Rectal smooth muscle tissue (tissue), 1 donor: ENCODE results near the gene NAALADL2.
"Not testable (repeated sequence)": the region's sequence is repeated elsewhere in the genome, so short reads cannot be mapped to it uniquely, and the experiment has no call there.

Experiments used
- H3K27ac ChIP-seq: one replicate; pipeline ENCODE4 v1.7.0; 2013; ENCODE audit warnings: low read depth, low read length, inconsistent platforms
- H3K27me3 ChIP-seq: one replicate; pipeline ENCODE4 v1.7.0; 2013; ENCODE audit warnings: low read length; ENCODE audit not compliant: control insufficient read depth, insufficient read depth
- H3K36me3 ChIP-seq: one replicate; pipeline ENCODE4 v1.7.0; 2013; ENCODE audit warnings: low read length; ENCODE audit not compliant: control insufficient read depth, insufficient read depth
- H3K4me1 ChIP-seq: one replicate; pipeline ENCODE4 v1.7.0; 2013; ENCODE audit warnings: low read length; ENCODE audit not compliant: control insufficient read depth, insufficient read depth
- H3K4me3 ChIP-seq: one replicate; pipeline ENCODE4 v1.7.0; 2013; ENCODE audit warnings: low read length
- H3K9ac ChIP-seq: one replicate; pipeline ENCODE4 v1.7.0; 2013; ENCODE audit warnings: low read length

Gene NAALADL2

DNA sequence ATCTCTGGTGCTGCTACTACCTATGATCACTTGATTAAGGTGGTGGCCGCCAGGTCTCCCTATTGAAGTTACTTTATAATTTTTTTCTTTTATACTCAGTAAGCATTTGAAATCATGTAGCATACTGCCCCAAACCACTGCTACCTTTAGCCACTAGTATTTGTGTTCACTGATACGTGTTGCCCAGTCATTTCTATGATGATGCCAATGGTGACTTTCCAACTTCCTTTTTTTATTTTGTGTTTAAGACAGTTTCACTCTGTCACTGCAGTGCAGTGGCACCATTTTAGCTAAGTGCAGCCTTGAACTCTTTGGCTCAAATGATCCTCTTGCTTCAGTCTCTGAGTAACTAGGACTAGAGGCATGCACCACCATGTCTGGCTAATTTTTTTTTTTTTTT, 598.2 kb downstream of the NAALADL2 start:
- H3K4me3 ChIP-seq = no peak overlapping the region
- H3K9ac ChIP-seq = no peak overlapping the region
- no peaks in the 10 kb centered on the region for H3K4me1 ChIP-seq
- H3K27me3 ChIP-seq = no peaks in the 10 kb centered on the region
- H3K36me3 ChIP-seq = no peaks in the 10 kb centered on the region
- H3K27ac ChIP-seq = no peak overlapping the region

DNA sequence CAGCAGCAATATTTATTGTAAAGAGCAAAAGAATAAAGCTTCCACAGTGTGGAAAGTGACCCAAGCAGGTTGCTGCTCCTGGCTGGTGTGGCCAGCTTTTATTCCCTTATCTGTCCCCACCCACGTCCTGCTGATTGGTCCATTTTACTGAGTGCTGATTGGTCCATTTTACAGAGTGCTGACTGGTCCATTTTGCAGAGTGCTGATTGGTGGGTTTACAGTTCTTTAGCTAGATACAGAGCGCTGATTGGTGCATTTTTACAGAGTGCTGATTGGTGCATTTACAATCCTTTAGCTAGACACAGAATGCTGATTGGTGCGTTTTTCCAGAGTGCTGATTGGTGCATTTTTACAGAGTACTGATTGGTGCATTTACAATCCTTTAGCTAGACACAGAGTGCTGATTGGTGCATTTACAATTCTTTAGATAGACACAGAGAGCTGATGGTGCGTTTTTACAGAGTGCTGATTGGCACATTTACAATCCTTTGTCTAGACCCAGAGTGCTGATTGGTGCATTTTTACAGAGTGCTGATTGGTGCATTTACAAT, 601.8 kb downstream of the NAALADL2 start:
- H3K36me3 ChIP-seq, H3K9ac ChIP-seq, H3K27me3 ChIP-seq, H3K27ac ChIP-seq, H3K4me1 ChIP-seq, H3K4me3 ChIP-seq: not testable (repeated sequence)

DNA sequence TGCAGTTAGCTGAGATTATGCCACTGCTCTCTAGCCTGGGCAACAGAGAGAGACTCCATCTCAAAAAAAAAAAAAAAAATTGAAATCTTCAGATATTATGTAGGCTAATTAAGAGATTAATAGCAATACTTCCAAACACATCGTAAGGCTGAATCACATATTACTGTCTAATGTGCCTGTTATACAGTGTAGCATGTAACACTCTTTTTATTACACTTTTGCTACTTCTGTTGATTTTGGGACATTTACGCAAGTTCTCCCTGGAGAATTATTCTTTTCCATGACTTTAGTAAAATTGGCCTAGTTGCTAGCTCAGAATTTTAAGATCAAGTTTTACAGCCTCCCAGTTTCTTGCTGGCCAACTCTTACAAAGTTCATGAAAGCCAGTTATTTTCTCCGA, 605.2 kb downstream of the NAALADL2 start:
- H3K27ac ChIP-seq = no peak overlapping the region
- no peak overlapping the region for H3K4me3 ChIP-seq
- no peaks in the 10 kb centered on the region for H3K27me3 ChIP-seq
- no peaks in the 10 kb centered on the region for H3K4me1 ChIP-seq
- H3K36me3 ChIP-seq = no peaks in the 10 kb centered on the region
- H3K9ac ChIP-seq = no peak overlapping the region

DNA sequence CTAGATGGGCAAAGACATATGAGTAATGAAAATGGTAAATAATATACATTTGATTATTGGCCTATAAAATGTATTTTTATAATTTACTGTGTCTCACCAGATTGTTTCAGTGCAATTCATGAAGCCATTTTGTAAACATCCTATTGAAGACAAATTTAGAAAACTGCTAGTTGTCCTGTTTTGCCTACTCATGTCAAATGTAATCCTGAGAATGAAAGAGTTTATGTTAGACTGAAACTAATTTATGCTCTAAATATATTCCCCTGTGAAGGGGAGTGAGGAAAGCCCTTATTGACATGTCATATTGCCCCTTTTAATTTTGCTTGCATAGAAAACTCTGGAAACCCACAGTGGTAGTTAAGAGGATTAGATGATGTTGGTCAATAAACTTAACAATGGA, 610.0 kb downstream of the NAALADL2 start:
- Histone ChIP-seq H3K36me3 (no peaks in the 10 kb centered on the region), H3K4me3 (no peak overlapping the region), H3K4me1 (no peaks in the 10 kb centered on the region)

DNA sequence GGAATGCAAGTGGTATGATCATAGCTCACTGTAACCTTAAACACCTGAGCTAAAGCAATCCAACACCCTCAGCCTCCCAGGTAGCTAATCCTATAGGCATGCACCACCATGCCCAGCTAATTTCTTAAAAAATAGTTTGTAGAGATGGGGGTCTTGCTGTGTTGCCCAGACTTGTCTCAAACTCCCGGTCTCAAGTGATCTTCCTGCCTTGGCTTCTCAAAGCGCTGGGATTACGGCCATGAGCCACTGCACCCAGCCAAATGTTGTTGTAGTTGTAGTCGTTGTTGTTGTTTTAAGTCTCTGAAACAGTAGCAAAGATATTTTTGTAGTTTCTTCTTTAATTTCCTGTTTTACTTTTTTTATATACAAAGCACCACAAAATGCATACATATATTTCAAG, 616.6 kb downstream of the NAALADL2 start:
- no peak overlapping the region for H3K4me3 ChIP-seq
- no peaks in the 10 kb centered on the region for H3K27me3 ChIP-seq
- H3K36me3 ChIP-seq = no peaks in the 10 kb centered on the region
- H3K27ac ChIP-seq = no peak overlapping the region
- H3K4me1 ChIP-seq = no peaks in the 10 kb centered on the region
- H3K9ac ChIP-seq = no peak overlapping the region

More for the DNA sequence above, 610.0 kb downstream of the NAALADL2 start:
- Histone ChIP-seq H3K27ac (no peak overlapping the region), H3K9ac (no peak overlapping the region), H3K27me3 (no peaks in the 10 kb centered on the region)

DNA sequence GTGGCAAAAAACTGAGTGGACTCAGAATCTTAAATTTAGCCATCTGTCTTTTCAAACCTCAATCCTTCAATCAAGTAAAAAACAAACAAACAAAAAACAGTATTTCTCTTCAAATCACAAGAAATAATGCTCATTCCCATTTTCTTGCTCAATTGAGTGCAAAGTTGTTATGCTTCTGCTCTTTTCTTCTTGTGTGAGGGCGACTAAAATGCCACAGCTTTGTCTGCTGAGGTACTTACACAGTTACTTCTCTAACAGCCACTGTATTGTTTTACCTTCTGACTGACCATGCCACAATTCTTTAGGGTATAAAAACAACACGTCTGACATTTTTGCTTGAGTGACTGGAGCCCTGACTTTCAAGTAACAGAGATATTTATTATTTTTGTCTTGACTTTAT, 617.4 kb downstream of the NAALADL2 start:
- Histone ChIP-seq H3K9ac (no peak overlapping the region), H3K27ac (no peak overlapping the region), H3K36me3 (no peaks in the 10 kb centered on the region), H3K27me3 (no peaks in the 10 kb centered on the region), H3K4me3 (no peak overlapping the region), H3K4me1 (no peaks in the 10 kb centered on the region)

DNA sequence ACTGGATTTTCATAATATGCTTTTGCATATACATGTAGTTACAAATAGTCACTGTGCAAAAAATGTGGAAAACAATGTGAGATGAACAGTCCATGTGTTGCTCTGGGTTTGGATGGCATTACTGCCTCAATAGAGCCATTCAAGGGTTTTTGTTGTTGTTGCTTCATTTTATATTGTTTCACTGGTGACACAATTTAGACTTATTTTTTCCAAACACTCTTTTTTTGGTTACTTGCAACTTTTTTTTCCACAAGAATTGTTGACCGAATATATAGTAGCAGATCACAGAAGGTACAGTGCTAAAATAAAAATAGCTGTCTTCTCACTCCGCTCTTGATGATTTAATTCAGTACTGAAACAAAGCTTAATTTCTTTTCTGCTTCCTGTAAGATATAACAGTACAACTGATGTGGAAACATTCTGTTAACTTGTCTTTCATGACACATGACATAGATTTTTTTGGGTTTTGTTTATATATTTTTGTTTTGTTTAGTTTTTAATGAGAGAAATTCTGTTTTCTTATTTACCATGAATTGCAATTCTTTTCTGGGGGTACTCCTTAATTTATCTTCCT, 618.6 kb downstream of the NAALADL2 start:
- Histone ChIP-seq H3K36me3 (no peaks in the 10 kb centered on the region), H3K27me3 (no peaks in the 10 kb centered on the region), H3K27ac (no peak overlapping the region), H3K4me3 (no peak overlapping the region), H3K9ac (no peak overlapping the region), H3K4me1 (no peaks in the 10 kb centered on the region)

DNA sequence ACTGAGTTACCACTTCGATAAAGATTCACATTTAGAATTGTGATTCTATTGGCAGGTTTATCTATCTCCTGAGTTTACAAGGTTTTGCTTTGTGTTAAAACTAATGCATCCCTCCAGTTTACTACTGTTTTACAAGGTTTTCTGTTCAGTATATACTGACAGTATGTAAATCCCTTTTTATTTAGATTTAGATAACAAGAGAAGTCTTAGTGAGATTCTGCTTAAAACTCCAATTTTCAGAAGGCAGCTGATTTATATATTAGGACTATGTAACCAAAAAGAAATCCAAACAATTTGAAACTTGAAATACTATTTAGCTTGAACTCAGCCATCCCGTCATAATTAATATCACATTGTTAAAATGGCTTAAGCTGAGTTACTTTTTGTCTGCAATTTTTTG, 619.2 kb downstream of the NAALADL2 start:
- Histone ChIP-seq H3K9ac (no peak overlapping the region), H3K4me3 (no peak overlapping the region), H3K27ac (no peak overlapping the region), H3K27me3 (no peaks in the 10 kb centered on the region), H3K36me3 (no peaks in the 10 kb centered on the region), H3K4me1 (no peaks in the 10 kb centered on the region)

DNA sequence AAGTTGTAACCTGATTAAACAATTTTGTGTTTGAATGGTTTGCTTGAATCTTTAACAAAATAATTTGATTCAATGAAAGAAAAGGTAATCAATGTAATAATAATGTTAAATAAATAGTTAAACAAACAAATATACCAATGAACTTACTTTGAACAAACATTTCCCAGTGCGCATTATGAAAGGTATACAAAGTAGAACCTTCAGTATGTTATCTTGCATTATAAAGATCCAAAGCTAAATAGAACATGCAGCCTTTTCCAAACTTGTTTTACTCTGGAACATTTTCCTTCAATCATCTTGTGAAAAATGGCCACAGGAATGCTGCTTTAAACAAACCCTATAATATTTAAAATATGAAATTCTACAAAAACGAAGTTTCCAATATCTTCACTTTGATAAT, 620.0 kb downstream of the NAALADL2 start:
- Histone ChIP-seq H3K27me3 (no peaks in the 10 kb centered on the region), H3K27ac (no peak overlapping the region), H3K9ac (no peak overlapping the region), H3K4me3 (no peak overlapping the region), H3K36me3 (no peaks in the 10 kb centered on the region), H3K4me1 (no peaks in the 10 kb centered on the region)

DNA sequence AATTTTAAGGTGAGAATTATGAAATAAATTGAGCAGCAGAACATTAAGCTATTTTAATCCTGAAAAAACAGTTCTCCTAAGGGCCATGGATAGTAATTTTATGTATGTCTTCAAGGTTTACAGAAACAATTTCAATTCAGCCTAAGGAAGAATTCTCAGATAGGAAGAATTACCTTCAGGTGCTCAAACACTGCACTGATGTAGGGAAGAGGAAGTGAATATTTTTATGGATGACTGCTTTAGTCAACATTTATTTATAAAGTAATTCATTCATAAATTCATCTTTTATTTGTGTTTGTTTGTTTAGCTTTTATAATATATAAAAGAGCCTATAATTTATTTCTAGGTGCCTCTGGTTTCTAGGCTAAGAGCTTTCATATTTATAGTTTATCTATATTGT, 620.7 kb downstream of the NAALADL2 start:
- H3K9ac ChIP-seq = no peak overlapping the region
- H3K4me1 ChIP-seq = no peaks in the 10 kb centered on the region
- H3K27me3 ChIP-seq = no peaks in the 10 kb centered on the region
- H3K36me3 ChIP-seq = no peaks in the 10 kb centered on the region
- H3K4me3 ChIP-seq = no peak overlapping the region
- no peak overlapping the region for H3K27ac ChIP-seq

DNA sequence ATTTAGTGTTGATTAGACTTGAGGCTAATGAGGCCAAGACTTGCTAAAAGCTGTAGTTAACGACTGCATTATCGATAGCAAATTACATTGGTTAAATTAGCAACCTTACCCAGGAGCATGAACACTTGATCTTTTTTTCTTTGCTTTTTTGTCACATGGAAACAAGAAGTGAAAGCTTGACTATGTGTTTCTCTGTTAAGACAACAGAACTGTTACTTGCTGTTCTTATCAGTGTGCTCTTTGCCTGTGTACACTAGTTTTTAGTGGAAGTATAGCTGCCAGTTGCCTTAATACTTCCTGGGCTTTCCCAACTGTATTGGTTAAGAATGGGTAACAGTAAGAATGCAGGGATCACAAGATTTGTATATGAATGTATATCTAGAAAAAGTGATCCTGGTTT, 625.5 kb downstream of the NAALADL2 start:
- H3K9ac ChIP-seq = no peak overlapping the region
- H3K36me3 ChIP-seq = no peaks in the 10 kb centered on the region
- no peak overlapping the region for H3K4me3 ChIP-seq
- no peaks in the 10 kb centered on the region for H3K4me1 ChIP-seq
- H3K27ac ChIP-seq = no peak overlapping the region
- no peaks in the 10 kb centered on the region for H3K27me3 ChIP-seq

DNA sequence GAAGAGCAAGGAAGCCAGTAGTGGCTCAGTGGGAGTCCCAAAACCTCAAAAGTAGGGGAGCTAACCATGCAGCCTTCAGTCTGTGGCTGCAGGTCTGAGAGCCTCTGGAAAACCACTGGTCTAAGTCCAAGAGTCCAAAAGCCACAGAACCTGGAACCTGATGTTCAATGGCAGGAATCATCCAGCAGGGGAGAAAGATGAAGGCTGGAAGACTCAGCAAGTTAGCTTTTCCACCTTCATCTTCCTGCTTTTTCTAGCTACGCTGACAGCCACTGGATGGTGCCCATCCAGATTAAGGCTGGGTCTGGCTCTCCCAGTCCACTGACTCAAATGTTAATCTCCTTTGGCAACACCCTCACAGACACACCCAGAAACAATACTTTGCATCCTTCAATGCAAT, 626.3 kb downstream of the NAALADL2 start:
- Histone ChIP-seq H3K4me1 (no peaks in the 10 kb centered on the region), H3K9ac (no peak overlapping the region), H3K36me3 (no peaks in the 10 kb centered on the region), H3K4me3 (no peak overlapping the region), H3K27ac (no peak overlapping the region), H3K27me3 (no peaks in the 10 kb centered on the region)

DNA sequence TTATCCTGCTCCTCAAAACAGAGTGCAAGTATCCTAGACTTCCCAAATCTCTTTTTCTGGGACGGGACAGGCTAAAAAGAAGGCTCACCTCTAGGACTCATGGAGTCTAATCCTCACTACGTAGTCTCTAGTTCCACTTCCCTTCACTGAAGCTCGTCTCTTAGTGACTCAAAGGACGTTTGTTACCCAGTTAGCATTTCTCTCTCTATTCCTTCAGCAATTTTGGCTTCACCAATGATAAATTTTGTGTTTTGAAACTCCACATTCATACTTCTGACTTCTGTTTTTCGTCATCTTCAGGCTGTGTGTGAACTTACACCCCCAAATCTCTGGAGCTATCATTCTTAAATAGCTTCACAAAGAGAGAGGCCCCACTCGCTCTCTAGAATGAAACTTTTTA, 627.1 kb downstream of the NAALADL2 start:
- Histone ChIP-seq H3K36me3 (no peaks in the 10 kb centered on the region), H3K4me3 (no peak overlapping the region), H3K9ac (no peak overlapping the region), H3K27me3 (no peaks in the 10 kb centered on the region), H3K4me1 (no peaks in the 10 kb centered on the region), H3K27ac (no peak overlapping the region)
